ENCODE results near the gene DCBLD1.

Gene DCBLD1

GRCh38 chr6:117533775-117534174 lies 51.3 kb downstream of the DCBLD1 start:
- no peak for ATAC-seq

GRCh38 chr6:117534974-117535373 lies 52.5 kb downstream of the DCBLD1 start:
- ATAC-seq = no peak

GRCh38 chr6:117536317-117536716 lies 53.8 kb downstream of the DCBLD1 start:
- no peak for ATAC-seq

- no peak for ATAC-seq
Observed at GRCh38 chr6:117538615-117539014, 56.1 kb downstream of the DCBLD1 start.

- no peak for ATAC-seq
Observed at GRCh38 chr6:117540670-117541069, 58.2 kb downstream of the DCBLD1 start.

GRCh38 chr6:117542493-117542892 lies 60.0 kb downstream of the DCBLD1 start:
- no peak for ATAC-seq

- ATAC-seq = no peak
Observed at GRCh38 chr6:117544716-117545115, 62.2 kb downstream of the DCBLD1 start.

- no peak for ATAC-seq
Observed at GRCh38 chr6:117545161-117545595, 62.7 kb downstream of the DCBLD1 start.

GRCh38 chr6:117546674-117547073 lies 64.2 kb downstream of the DCBLD1 start:
- ATAC-seq = no peak

GRCh38 chr6:117547688-117548621 lies 65.5 kb downstream of the DCBLD1 start:
- peak; percentile 32 to 48 for ATAC-seq

- ATAC-seq = peak; percentile 74 to 77
Observed at GRCh38 chr6:117548797-117549301, 66.4 kb downstream of the DCBLD1 start.

- no peak for ATAC-seq
Observed at GRCh38 chr6:117549611-117550010, 67.1 kb downstream of the DCBLD1 start.

GRCh38 chr6:117550078-117550600 lies 67.7 kb downstream of the DCBLD1 start:
- no peak for ATAC-seq

GRCh38 chr6:117550618-117551242 lies 68.3 kb downstream of the DCBLD1 start:
- no peak for ATAC-seq

- ATAC-seq = no peak
Observed at GRCh38 chr6:117552618-117553017, 70.1 kb downstream of the DCBLD1 start.

GRCh38 chr6:117553142-117553541 lies 70.7 kb downstream of the DCBLD1 start:
- ATAC-seq = no peak

GRCh38 chr6:117555262-117555849 lies 72.9 kb downstream of the DCBLD1 start:
- ATAC-seq = no peak

GRCh38 chr6:117555882-117556498 lies 73.5 kb downstream of the DCBLD1 start:
- no peak for ATAC-seq

GRCh38 chr6:117557951-117558350 lies 75.5 kb downstream of the DCBLD1 start:
- no peak for ATAC-seq

GRCh38 chr6:117558818-117559217 lies 76.3 kb downstream of the DCBLD1 start:
- no peak for ATAC-seq

- ATAC-seq = no peak
Observed at GRCh38 chr6:117559299-117559698, 76.8 kb downstream of the DCBLD1 start.

- no peak for ATAC-seq
Observed at GRCh38 chr6:117561128-117561527, 78.7 kb downstream of the DCBLD1 start.

GRCh38 chr6:117564681-117565080 lies 82.2 kb downstream of the DCBLD1 start:
- no peak for ATAC-seq
